Fibroblast of skin of back (primary cell): ENCODE results near the gene PDRG1.
"Not testable (repeated sequence)": the region's sequence is repeated elsewhere in the genome, so short reads cannot be mapped to it uniquely, and the experiment has no call there.

Source experiments
- DNase-seq: peaks from one replicate; pipeline ENCODE4 v3.0.0-alpha.2; 2013

The PDRG1 gene

DNA sequence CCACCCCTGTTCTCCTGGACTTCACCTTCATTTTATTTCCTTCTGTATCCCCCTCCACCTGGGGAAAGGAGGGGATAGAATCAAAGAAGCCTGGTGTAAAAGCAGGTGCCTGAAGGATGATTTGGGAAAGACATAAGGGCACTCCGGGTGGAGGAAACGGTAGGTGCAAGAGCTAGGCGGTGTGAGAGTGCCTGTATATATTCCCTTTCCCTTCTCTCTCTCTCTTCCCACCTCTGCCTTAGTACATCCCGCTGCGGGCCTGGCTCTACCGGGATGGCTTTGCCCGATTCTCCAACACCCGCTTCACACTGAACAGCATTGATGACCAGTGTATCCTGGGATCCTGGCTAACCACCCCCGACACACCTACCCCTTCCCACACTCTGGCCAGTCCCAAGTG lies 26.2 kb downstream of the PDRG1 start:
- DNase-seq, result no peak

DNA sequence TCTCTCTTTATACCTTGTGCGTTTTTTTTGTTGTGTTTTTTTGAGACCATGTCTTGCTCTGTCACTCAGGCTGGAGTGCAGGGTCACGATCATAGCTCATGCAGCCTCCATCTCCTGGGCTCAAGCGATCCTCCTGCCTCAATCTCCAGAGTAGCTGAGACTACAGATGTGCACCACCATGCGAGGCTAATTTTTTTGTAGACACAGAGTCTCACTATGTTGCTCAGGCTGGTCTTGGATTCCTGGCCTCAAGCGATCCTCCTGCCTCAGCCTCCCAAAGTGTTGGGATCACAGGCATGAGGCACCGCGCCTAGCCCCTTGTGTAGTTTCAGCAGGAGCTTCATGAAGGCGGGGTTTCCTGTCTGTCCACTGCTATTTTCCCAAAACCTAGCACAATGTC lies 27.3 kb downstream of the PDRG1 start:
- no peak for DNase-seq

DNA sequence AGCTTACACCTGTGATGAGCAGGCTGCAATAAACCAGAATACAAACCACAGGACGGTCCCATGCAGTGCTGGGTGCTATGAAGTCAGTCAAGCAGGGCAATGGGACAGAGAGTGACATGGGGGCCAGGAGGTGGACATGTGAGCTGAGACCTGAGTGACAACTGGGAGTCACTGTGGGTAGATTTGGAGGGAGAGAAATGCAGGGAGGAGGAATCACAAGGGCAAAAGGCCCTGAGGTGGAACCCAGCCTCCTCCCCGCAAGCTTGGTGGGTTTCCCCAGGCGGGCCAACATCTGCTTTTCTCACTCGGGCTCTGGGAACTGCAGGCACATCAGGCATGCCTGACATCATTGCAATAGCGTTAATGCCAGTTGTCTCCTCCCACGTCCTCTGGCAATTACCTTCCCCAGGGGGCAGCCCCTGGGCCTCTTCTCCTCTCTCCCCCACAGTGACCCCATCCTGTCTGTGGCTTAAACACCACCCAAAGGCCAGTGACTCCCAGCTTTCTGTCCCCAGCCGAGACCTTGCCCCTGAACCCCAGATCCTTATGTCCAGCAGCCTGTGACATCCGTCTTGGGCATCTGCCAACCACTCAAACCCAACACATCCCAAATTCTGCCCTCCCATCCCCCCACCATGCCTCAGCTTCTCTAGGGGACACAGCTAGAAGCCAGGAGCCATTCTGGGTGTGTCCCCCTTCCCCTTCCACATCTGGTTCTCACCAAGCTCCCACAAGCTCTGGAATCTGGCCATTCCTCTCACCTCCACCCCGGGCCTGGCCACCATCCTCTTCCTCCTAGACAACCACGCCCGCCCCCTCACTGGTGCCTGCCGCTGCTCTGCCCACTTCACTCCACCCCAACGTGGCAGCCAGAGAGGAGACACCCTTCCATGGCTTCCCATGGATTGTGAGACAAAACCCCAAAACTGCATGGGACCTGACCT lies 28.2 kb downstream of the PDRG1 start:
- DNase-seq, result no peak

DNA sequence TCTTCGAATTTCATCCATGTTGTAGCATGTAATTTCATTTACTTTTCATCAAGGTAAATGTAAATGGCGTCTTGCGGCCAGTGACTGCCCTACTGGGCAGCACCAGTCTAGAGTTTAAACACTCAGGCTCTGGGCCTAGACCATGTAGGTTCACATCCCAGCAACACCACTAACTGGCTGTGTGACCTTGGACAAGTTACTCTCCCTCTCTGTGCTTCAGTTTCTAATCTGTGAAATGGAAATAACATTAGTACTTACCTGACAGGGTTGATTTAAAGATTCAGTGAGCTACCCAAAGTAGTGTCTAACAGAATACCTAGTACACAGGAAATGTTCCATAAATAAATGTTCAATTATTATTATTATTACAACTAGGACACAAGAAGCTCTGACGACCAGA lies 29.3 kb downstream of the PDRG1 start:
- no peak for DNase-seq

DNA sequence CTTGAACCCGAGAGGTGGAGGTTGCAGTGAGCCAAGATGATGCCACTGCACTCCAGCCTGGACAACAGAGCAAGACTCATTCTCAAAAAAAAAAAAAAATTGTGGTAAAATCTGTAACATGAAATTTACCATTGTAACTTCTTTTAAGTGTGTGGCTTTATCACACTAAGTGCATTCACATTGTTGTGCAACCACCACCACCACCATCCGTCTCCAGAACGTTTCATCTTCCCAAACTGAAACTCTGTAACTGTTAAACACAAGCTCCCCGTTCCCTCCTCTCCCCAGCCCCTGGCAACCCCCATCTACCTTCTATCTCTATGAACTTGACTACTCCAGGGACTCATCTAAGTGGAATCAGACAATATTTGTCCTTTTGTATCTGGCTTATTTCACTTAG lies 29.7 kb downstream of the PDRG1 start:
- no peak for DNase-seq

DNA sequence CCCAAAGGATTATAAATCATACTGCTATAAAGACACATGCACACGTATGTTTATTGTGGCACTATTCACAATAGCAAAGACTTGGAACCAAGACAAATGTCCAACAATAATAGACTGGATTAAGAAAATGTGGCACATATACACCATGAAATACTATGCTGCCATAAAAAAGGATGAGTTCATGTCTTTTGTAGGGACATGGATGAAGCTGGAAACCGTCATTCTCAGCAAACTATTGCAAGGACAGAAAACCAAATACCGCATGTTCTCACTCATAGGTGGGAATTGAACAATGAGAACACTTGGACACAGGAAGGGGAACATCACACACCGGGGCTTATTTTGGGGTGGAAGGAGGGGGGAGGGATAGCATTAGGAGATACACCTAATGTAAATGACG lies 30.4 kb downstream of the PDRG1 start:
- DNase-seq, result not testable (repeated sequence)

DNA sequence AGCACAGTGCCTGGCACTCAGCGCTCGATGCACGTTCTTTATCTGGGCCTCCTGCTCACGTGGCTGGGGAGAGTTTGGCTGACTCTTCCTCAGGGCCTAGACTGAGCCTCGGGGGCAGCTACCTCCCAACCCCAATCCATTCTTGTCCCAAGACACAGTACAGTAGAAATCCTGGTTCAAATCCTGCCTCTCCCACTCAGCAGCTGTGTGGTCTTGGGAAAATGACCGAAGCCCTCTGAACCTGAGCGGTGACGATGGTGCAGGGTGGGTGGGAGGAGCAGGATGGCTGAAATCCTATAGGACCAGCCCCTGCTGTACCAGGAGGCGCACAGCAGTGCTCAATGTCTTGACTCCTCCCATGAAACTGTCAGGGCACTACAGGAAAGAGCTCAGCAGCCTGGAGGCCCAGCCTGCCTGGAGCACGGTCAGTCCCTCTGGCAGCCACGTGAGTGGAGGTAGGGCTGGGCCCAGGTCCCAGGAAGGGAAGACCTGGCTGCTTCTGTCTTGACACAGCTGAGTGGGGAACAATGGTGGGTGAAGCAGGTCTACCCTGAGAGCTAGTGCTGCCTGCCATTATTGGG lies 31.5 kb downstream of the PDRG1 start:
- DNase-seq, result no peak

DNA sequence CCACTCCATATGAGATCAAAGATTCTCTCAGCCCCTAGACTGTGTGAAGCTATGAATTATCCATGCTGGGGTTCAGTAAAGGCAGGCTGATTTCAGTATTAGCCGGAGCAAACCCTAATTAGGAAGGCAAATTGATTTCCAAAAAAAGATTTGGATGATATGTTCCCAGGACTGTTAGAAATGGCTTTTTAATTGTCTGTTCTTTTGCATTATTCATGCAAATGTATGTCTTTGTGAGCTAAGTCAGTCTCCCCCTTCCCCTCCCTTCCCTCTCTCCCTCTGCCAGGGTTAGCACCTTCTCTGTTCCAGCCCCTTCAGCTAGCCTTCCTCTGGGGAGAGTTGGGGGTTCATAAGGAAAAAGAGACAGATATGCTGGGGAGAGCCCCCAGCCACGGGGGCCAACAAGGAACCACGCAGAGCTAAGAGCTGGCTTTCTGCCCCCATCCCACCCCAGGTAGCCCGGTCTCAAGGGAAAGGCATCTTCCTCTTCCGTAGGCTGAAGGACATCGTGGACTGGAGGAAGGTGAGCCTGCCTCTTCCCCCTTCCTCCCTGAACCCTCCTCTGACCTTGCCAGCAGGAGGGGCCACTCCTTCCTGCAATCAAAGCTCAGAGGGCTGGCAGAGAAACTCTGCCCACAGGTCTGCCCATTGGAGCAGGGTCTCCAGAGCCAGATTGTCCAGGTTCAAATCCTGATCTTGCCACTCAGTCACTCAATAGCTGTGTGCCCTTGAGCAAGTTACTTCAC lies 32.3 kb downstream of the PDRG1 start:
- DNase-seq, result no peak

DNA sequence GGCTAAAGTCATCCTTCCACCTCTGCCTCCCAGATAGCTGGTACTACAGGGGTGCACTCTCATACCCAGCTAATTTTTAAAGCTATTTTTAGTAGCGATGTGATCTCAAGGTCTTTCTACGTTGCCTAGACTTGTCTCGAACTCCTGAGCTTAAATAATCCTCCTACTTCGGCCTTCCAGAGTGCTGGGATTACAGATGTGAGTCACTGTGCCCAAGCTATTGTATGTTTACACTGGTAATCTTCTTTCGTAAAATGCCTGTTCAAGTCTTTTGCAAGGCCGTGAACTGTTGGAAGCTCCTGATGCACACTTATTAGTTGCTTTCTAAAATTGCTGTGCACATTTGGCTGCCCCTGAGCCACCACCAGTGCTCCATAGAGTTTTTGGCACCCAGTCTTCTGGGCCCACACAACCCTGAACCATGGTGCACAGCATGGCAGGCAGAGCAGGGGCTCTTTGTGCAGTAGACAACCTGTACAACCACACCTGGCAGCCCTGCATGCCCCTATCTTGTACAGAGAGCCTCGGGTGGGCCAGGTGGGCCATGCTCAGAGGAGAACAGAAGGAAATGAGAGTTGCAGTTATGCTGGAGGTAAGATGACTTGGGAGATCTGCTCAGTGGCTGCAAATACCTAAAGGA lies 33.3 kb downstream of the PDRG1 start:
- no peak for DNase-seq

DNA sequence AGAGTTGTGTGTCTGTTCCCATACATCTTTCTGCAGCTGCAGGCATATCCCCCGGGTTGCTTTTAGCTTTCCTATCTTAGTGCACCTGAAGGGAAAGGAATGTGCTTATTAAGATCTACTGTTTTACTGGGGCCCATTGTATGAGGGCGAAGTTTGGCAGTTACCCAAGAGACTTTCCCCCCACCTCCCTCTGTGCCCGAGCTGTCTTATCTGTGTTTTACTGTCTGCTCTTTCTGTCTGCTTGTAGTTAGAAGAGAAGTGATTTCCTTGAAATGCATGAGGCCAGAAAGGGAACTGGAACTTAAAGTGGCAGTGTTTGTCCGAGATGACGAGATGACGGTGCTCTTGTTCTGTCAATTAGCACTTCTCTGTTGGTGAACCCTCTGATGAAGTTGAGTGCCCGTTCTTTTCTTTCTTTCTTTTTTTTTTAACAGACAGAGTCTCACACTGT lies 33.9 kb downstream of the PDRG1 start:
- not testable (repeated sequence) for DNase-seq

DNA sequence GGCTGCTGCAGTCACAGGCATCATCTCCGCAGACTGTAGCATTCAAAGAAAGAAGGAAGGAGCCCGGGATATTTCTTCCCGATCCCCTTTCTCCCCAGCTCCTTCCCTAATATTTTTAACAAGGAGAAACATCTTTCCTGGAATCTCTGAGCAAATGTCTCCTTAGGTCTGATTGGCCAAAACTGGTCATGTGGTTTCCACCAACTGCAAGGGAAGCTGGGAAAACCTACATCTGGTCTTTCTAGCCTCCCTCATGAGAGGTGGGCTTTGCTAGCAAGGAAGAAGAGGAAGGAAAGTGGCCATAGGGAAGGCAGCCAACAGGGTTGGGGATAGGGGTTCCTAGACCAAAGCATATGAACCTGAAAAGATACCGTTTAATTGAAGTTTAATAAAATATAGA lies 35.1 kb downstream of the PDRG1 start:
- DNase-seq, result no peak

DNA sequence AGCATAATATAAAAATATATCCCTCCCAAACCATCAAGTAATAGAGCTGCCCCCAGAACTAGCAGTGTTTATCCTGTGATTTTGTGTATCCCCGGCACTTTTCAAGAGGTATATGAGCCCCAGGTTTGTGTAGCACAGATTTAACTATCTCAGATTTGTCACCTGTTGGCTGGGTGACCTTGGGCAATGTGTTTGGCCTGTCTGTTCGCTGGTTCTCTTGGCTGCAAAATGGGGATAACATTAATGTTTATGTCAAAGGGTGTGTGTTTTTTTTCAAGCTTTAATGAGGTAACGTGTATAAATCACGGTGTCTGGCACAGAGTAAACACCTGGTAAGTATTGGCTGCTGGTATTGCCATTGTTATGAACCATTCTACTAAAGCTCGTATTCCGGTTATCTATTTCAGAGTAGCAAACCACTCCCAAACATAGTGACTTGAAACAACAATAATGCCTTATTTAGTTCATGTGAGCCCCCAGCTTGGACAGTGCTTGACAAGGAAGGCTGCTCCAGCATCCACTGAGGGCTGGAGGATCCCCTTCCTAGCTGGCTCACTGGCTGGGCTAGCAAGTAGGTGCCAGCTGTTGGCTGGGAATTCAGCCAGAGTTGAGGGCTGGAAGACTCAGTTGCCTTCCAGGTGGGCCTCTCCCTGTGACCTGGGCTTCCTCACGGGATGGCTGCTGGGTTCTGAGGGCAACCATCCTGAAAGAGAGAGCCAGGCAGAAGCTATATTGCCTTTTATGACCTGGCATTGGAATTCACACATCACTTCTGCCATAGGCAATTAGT lies 36.2 kb downstream of the PDRG1 start:
- no peak for DNase-seq

DNA sequence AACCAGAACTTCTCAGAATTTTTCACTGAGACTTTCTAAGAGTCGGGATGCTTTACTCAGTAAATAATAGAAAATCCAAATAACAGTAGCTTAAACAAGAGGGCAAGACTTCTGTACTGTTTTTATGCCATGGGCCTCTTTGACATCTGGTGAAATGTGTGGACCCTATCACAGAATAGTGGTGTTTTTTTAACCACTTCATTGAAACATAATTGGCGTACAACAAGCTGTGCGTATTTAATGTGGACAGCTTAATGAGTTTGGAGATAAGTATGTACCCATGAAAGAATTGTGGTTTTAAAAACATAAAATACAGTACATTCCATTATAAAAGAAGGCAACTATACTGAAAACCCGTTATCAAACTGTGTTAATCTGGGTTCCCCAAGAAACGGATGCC lies 37.7 kb downstream of the PDRG1 start:
- DNase-seq, result no peak

DNA sequence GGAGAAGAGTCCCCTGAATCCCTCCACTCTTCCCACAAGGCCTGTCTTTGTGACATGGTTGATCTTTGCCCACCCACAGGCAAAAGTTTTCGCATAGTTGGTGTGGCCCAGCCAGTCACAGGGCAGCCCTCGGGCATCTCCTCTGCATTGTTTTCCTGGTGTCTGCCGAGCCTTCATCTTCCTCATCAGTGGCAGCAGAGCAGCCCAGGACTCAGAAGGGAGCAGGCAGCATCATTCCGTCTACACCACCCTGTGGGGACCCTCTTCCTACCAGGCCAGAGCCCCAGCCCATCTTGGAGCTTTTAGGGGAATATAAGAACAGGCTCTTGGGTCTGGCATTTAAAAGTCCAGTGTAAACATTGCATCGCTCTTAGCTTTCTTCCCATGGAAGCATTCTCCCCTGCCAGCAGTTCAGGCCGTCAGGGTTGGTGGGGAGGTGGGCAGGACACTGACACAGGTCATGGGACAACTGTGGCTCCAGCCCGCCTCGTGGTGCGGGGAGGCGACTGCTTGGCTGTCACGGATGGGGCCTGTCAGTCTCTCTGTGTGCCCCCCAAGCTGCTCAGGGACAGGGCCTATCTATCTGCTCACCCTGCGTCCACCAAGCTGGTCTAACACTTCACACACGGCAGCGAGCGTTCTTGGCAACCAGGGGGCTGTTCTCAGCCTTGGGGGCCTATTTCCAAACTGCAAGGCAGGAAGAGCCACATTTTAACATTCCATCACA lies 38.3 kb downstream of the PDRG1 start:
- DNase-seq, result no peak

DNA sequence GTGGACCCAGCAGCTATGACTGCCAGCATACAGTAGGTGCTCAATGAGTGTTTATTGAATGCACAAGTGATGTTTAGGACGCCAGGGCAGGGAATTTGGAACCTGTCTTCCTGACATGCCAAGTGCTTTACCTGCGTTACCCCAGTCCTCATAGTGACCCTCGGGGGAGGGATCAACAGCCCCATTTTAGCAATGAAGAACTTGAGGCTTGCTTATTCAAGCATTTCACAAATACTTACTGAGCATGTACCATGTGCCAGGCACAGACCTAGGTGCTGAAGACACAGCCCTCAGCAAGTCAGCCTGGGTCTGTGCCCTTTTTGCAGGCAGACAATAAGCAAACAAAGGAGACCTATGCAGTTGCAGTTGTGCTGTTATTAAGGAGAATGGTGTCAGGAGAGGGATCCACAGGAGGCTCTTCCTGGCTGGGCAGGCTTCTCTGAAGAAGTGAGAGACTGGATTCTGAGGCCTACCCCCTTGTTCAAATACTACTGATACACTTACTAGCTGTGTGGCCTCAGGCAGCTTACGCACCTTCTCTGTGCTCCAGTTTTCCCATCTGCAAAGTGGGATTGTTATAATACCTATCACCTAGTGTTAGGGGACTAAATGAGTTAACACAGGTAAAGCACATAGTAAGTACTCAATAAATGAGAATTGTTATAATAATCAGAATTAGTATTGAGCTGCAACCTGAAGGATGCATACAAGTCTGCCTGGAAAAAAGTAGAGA lies 41.6 kb downstream of the PDRG1 start:
- no peak for DNase-seq

DNA sequence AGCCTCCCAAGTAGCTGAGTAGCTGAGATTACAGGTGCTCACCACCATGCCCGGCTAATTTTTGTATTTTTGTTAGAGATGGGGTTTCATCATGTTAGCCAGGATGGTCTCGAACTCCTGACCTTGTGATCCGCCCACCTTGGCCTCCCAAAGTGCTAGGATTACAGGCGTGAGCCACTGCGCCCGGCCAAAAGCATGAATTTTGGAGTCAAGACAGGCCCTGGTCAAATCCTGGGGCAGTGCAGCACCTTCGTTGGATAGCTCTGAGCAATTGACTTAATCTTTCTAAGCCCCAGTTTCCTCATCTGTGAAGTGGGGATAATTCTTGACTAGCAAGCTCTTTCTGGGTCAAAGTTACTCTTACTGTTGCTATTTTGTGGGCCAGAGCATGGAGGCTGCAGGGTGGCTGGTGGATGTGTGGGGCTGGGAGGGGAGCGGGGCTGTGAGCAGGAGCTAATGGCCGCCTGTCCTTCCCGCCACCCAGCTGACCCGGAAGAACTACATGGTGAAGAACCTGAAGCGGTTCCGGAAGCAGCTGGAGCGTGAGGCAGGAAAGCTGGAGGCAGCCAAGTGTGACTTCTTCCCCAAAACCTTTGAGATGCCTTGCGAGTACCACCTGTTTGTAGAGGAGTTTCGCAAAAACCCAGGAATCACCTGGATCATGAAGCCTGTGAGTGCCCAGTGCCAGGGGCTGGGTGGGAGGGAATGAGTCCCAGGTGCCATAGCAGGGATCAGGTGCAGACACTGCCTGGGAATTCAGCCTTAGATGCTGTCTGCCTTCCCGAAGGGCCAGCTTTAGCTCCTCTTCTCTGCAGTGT lies 42.4 kb downstream of the PDRG1 start:
- DNase-seq, result no peak

DNA sequence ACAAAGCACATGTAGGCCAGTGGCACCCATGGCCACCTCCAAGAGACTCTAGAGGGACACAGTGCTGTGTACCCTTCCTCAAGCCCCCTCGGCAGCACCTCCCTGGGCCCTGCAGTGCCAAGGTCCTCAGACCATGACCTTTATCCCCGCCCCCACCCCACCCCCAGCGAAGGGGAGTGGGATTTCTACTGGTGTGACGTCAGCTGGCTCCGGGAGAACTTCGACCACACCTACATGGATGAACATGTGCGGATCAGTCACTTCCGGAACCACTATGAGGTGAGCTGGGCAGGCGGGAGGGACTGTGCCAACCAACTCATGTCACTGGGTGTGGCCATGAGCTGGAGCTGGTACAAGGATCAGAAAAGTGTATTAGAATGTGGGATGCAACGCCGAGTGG lies 43.4 kb downstream of the PDRG1 start:
- DNase-seq, result no peak

DNA sequence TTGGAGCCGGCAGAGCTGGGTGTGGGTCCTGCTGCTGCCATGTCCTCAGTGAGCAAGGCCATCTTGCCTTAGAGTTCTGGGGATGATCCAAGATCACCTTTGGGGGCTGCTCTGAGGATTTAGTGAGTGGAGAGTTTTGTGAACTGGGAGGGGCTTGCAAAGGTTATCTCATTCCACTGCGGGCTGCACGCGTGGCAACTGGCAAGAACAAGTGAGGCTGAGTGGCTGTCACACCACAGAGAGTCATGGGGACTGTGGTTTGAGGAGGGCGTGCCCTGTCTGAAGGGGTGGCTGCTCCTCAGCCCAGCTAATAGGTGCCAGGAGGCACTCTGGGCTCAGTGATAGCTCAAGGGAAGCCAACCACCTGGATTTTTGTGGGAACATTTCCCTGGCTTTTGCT lies 43.8 kb downstream of the PDRG1 start:
- no peak for DNase-seq

DNA sequence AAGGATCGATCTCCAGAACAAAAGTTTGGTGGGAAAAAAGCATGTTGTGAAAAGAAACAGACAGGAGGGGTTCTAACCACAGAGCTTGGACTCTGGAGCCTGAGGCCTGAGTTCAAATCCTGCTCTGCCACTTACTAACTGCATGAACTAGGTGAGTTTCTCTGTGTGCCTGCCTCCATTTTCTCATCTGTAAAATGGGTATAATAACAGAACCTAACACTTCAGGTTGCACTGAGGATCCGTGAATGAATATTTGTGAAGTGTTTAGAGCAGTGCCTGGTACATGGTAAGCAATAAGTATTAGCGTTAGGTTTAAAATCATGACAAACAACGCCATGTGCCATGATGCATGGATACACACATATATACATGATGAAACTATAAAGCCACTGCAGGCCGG lies 44.8 kb downstream of the PDRG1 start:
- DNase-seq, result no peak

DNA sequence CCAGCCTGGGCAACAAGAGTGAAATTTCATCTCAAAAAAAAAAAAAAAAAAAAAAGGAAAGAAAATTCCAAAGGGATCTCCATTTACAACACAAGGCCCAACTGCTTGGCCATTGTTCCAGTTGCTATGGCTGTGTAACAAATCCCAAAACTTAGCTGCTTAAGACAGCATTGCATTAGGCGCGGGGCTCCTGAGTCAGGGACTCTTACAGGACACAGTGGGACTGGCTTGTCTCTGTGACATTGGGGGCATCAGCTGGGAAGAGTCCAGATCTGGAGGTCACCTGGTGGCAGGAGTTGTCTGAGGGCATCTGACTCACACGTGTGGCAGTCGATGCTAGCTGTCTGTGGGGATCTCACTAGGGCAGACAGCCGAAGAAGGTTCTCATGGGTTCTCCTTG lies 45.8 kb downstream of the PDRG1 start:
- no peak for DNase-seq
